Esophagus squamous epithelium (tissue), 5 donors: Measurements from ENCODE around the gene CAMK1D. TPM values are rescaled to one million over a fixed set of nuclear protein-coding genes. Genes with fewer than 3 reads are reported as not detected.

Source experiments
- DNase-seq: peaks from one replicate; lab custom pipeline; 2025; lab: John Stamatoyannopoulos, UW
- H3K27ac ChIP-seq, 4 donors: fragments of 200-600 bp; sonication (generic); one replicate each; pipeline ENCODE4 v1.5.1; 2016 to 2019; ENCODE audit warnings: mild to moderate bottlenecking in 1 of 4
- H3K27me3 ChIP-seq, 4 donors: fragments of 200-600 bp; sonication (generic); 1 replicate in 3 of 4; 2 replicates in 1 of 4; pipeline versions ENCODE4 v1.5.1 to v1.6.0; 2017 to 2021; ENCODE audit warnings: antibody characterized with exemption in 1 of 4
- H3K36me3 ChIP-seq, 3 donors: fragments of 200-600 bp; sonication (generic); one replicate each; pipeline ENCODE4 v1.5.1; 2016 to 2019
- H3K4me1 ChIP-seq, 3 donors: fragments of 200-600 bp; sonication (generic); one replicate each; pipeline ENCODE4 v1.5.1; 2017 to 2019
- H3K4me3 ChIP-seq, 4 donors: fragments of 200-600 bp; sonication (generic); 1 replicate in 3 of 4; 2 replicates in 1 of 4; pipeline ENCODE4 v1.5.1; 2016 to 2019; ENCODE audit warnings: mild to moderate bottlenecking in 2 of 4, moderate library complexity in 1 of 4
- H3K9me3 ChIP-seq, 3 donors: fragments of 200-600 bp; sonication (generic); one replicate each; pipeline ENCODE4 v1.5.1; 2016 to 2019
- CTCF ChIP-seq, 6 experiments: fragments of 450-650 bp in 4 of 6; fragments of 200-600 bp in 2 of 6; sonication (generic) in 2 of 6; IDR thresholded peaks; one replicate each; pipeline ENCODE4 v1.5.1; 2016 to 2019; ENCODE audit warnings: antibody characterized with exemption in 6 of 6, mild to moderate bottlenecking in 4 of 6, moderate library complexity in 4 of 6
- POLR2A ChIP-seq, 4 donors: fragments of 450-650 bp; IDR thresholded peaks; one replicate each; pipeline ENCODE4 v1.6.1; 2017; ENCODE audit warnings: antibody characterized with exemption in 4 of 4, mild to moderate bottlenecking in 4 of 4, moderate library complexity in 3 of 4
- WGBS, 2 donors: methylation state at CpG; one replicate each; pipeline ENCODE4 v1.1.5; 2018; 5-methylcytosine and 5-hydroxymethylcytosine counted together
- intact Hi-C: fragments of 100-400 bp; cut with DNase I; formaldehyde crosslinking; loops from one replicate; pipeline ENCODE4 v1.15.0; 2022
- total RNA-seq, 4 donors: library from RNA; depleted of rRNA; stranded (reverse); fragments of >200 nt; gene quantifications; one replicate each; pipeline ENCODE4 v1.1.0, GENCODE V29; 2016
- donor health status: DM: yes; HTN: yes; CAD: no.

CAMK1D gene
- total RNA-seq, 4 donors from 2014 or later = 3.8 to 11.8 (median 9.9) TPM

DNA sequence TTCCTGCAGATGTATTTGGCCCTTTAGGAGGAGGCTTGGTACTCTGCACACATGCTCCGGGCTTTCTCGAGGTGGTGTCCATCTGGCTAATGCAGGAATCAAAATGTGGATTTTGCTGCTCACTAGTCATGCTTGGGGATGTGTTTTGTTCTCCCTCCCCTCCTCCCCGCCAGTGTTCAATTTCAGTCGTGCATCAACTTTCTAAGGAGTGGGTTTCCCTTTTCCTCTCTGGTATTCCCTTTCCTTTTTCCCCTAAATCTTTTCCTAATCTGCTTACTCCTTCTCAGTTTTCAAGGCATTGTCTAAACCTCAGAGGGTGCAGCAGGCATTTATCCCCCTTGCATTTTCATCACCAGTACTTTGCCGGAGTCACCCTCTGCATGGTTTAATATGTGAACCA is 450.4 kb downstream of the CAMK1D start:
- Histone ChIP-seq H3K9me3 (no peaks in the 10 kb centered on the region), H3K4me3 (no peak overlapping the region), H3K27me3 (no peaks in the 10 kb centered on the region), H3K4me1 (peaks cover 0 to 15% (median 7%) of the 10 kb centered on the region in 3 donors), H3K27ac (no peak overlapping the region), H3K36me3 (no peaks in the 10 kb centered on the region)
- intact Hi-C loops = no loop called here
- DNase-seq = no peak
- TF ChIP-seq POLR2A (IDR thresholded peaks at IDR 0.05) = no peak
- TF ChIP-seq CTCF (IDR thresholded peaks at IDR 0.05) = no peak
- 76 to 90% methylated on average over 5 of the region's 5 CpGs for WGBS, 2 donors

DNA sequence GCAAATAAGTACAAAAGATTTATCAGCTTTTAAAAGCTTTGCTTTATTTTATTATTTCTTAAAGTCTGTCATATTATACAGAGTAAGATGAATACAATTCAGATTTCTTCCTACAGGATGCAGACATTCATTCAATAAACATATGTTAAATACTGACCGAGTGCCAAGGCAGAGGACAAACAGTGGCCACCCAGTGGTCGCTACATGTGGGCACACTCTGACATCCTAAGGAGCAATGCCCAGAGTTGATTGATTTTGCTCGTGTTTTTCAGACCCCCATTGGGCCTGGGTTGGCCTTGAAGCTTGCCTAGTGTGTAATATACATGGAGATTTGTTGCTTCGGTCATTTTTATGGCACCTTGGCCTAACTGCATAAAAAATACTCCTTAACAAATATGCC is 451.0 kb downstream of the CAMK1D start:
- Histone ChIP-seq H3K9me3 (no peaks in the 10 kb centered on the region), H3K36me3 (no peaks in the 10 kb centered on the region), H3K27ac (no peak overlapping the region), H3K4me1 (peaks cover 0 to 15% (median 7%) of the 10 kb centered on the region in 3 donors), H3K27me3 (no peaks in the 10 kb centered on the region), H3K4me3 (no peak overlapping the region)
- TF ChIP-seq CTCF (IDR thresholded peaks at IDR 0.05) (peak in 1 of 6 experiments; percentile 6), POLR2A (IDR thresholded peaks at IDR 0.05) (no peak)
- intact Hi-C loops = no loop called here
- DNase-seq = no peak
- WGBS, 2 donors = 75 to 81% methylated on average over 4 of the region's 4 CpGs

DNA sequence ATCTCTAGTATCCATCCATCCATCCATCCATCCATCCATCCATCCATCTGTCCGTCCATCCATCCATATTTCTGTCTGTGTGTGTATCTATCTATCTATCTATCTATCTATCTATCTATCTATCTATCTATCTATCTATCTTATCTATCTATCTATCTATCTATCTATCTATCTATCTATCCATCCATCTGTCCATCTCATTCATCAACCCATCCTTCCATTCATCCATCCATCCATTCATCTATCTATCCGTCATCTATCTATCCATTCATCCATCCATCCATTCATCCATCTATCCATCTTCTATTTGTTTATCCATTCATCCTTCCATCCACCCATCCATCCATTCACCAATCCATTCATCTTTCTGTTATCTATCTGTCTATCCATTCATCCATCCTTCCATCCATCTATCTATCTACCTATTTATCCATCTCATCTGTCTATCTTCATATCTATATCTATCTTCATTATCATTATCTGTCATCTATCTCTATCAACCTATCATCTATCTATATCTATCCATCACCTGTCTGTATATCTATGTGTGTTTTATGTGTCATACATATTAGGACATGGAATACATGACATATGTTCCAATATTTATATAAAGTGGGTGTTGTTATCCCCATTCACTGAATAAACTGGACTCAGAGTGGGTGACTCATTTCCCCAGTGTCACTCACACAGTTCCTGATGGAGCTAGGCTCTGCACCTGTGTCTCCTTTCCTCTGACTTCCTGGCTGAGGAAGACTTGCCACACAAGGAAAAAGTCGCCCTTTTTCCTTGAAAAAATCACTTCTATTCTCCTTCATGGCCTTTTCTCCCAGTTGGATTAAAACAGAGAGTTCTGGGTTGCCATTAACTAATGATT is 452.1 kb downstream of the CAMK1D start:
- 83 to 86% methylated on average over 3 of the region's 3 CpGs for WGBS, 2 donors
- DNase-seq = no peak
- Histone ChIP-seq H3K36me3 (no peaks in the 10 kb centered on the region), H3K27ac (no peak overlapping the region), H3K4me1 (peaks cover 0 to 10% (median 2%) of the 10 kb centered on the region in 3 donors), H3K27me3 (no peaks in the 10 kb centered on the region), H3K9me3 (no peaks in the 10 kb centered on the region), H3K4me3 (no peak overlapping the region)
- intact Hi-C loops = no loop called here
- TF ChIP-seq POLR2A (IDR thresholded peaks at IDR 0.05) = no peak
- TF ChIP-seq CTCF (IDR thresholded peaks at IDR 0.05) = no peak

DNA sequence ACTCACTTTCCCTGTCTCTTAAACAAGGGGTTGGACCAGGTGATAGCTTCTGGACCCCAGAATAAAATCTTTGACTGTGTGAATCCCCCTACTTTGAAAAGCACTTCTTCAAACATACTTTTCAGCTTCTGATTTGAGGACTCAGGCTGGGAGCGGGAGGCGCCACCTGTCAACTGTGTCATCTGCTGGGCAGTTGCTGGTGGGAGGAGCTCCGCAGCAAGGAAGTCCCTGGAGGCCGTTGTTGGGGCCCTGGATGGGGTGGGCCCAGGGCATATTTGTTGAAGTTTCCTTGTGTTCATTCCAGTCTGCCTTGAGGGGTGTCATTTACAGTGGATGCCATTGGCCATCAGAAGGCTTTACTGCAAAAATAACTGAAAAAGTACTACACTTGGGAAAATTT is 454.4 kb downstream of the CAMK1D start:
- Histone ChIP-seq H3K9me3 (no peaks in the 10 kb centered on the region), H3K36me3 (no peaks in the 10 kb centered on the region), H3K4me3 (no peak overlapping the region), H3K27me3 (no peaks in the 10 kb centered on the region), H3K27ac (no peak overlapping the region), H3K4me1 (no peaks in the 10 kb centered on the region)
- TF ChIP-seq CTCF (IDR thresholded peaks at IDR 0.05) (no peak), POLR2A (IDR thresholded peaks at IDR 0.05) (no peak)
- 80 to 81% methylated on average over 4 of the region's 4 CpGs for WGBS, 2 donors
- DNase-seq = no peak
- intact Hi-C loops = no loop called here
